K562 (cell line): ENCODE results near the gene SSBP2. TPM values are rescaled to one million over a fixed set of nuclear protein-coding genes. Genes with fewer than 3 reads are reported as not detected.

ENCODE experiments used
- ATAC-seq: fragments of 200-7000 bp; cut with Tn5 transposase; 3 replicates; pipeline ENCODE4 v1.9.1; 2020; ENCODE audit warnings: moderate library complexity
- BruUV-seq: library from RNA; stranded (reverse); fragments of 400-500 nt; replicated peaks from 2 replicates; lab custom pipeline; 2021; lab: Mats Ljungman, UMichigan
- CTCF ChIA-PET: fragments of 300-600 bp; formaldehyde crosslinking; extraction: SDS; loops from one replicate; lab custom pipeline; 2021; ENCODE audit warnings: low intra/inter-chr PET ratio; lab: Yijun Ruan, JAX
- POLR2A ChIA-PET: fragments of 300-600, 350-650 bp; sonication (Branson Sonifier 250); formaldehyde crosslinking; extraction: SDS; loops from one replicate; lab custom pipeline; 2021; ENCODE audit warnings: antibody characterized with exemption, inconsistent platforms; lab: Yijun Ruan, JAX
- DNase-seq, 4 experiments: peaks; one replicate each; pipeline versions ENCODE4 v3.0.0 to v3.0.0-alpha.2; 2011 to 2018; ENCODE audit warnings: low spot score in 3 of 4, mixed read lengths in 3 of 4; ENCODE audit errors: extremely low read depth in 1 of 4
- FAIRE-seq: peaks from 2 replicates; lab custom pipeline; 2011; peaks lifted over from hg19 to GRCh38; lab: Jason Lieb, UNC
- H2AFZ ChIP-seq: 2 replicates; pipeline ENCODE4 v1.6.0; 2011; ENCODE audit warnings: low read depth, low read length, control low read depth, inconsistent platforms
- H3K27ac ChIP-seq: fragments of 200-600 bp; 3 replicates; pipeline ENCODE4 v1.8.0; 2011; ENCODE audit warnings: low read depth, mild to moderate bottlenecking, control low read depth, inconsistent platforms, low read length, moderate library complexity, mixed read lengths; ENCODE audit errors: extremely low read depth
- H3K27me3 ChIP-seq, 2 experiments: fragments of 300-600 bp in 1 of 2; 2 replicates in 1 of 2; 3 replicates in 1 of 2; pipeline versions ENCODE4 v1.6.0 to v1.8.0; 2011; ENCODE audit warnings: inconsistent platforms in 2 of 2, low read length in 2 of 2, mild to moderate bottlenecking in 1 of 2, mixed read lengths in 1 of 2, moderate library complexity in 1 of 2; ENCODE audit not compliant: control insufficient read depth in 2 of 2, insufficient read depth in 2 of 2
- H3K36me3 ChIP-seq: fragments of 300-600 bp; 3 replicates; pipeline ENCODE4 v1.8.0; 2011; ENCODE audit warnings: mild to moderate bottlenecking, low read length, inconsistent platforms; ENCODE audit not compliant: control insufficient read depth, insufficient read depth
- H3K4me1 ChIP-seq, 2 experiments: fragments of 200-600 bp in 1 of 2; replicated peaks in 1 of 2; 2 replicates in 1 of 2; 3 replicates in 1 of 2; pipeline versions ENCODE4 v1.5.1 to v1.8.0; 2011; ENCODE audit warnings: inconsistent platforms in 2 of 2, low read length in 2 of 2, mild to moderate bottlenecking in 1 of 2, mixed read lengths in 1 of 2, moderate library complexity in 1 of 2; ENCODE audit not compliant: control insufficient read depth in 2 of 2, insufficient read depth in 2 of 2
- H3K4me2 ChIP-seq: 2 replicates; pipeline ENCODE4 v1.6.1; 2011; ENCODE audit warnings: low read length, control low read depth, inconsistent platforms, mixed read lengths; ENCODE audit not compliant: insufficient read depth
- H3K4me3 ChIP-seq: fragments of 200-600 bp; sonication (generic), shearing (Covaris generic); 2 replicates; pipeline ENCODE4 v1.5.1; 2016; ENCODE audit warnings: control low read depth, inconsistent platforms
- H3K79me2 ChIP-seq: fragments of 200-600 bp; 3 replicates; pipeline ENCODE4 v1.8.0; 2011; ENCODE audit warnings: low read length, inconsistent platforms; ENCODE audit not compliant: control insufficient read depth, insufficient read depth
- H3K9ac ChIP-seq, 2 experiments: 2 replicates each; pipeline versions ENCODE4 v1.6.0 to v1.6.1; 2011; ENCODE audit warnings: low read depth in 2 of 2, low read length in 2 of 2, control low read depth in 1 of 2, inconsistent platforms in 1 of 2, mild to moderate bottlenecking in 1 of 2, mixed read lengths in 1 of 2; ENCODE audit not compliant: insufficient read depth in 1 of 2
- H3K9me1 ChIP-seq: one replicate; pipeline ENCODE4 v1.6.0; 2011; ENCODE audit warnings: inconsistent platforms, mild to moderate bottlenecking, low read length, moderate library complexity; ENCODE audit not compliant: control insufficient read depth, insufficient read depth
- H3K9me3 ChIP-seq: replicated peaks from 2 replicates; pipeline ENCODE4 v1.5.1; 2011; ENCODE audit warnings: low read depth, low read length, inconsistent platforms; ENCODE audit not compliant: control insufficient read depth, insufficient read depth
- H4K20me1 ChIP-seq: replicated peaks from 2 replicates; pipeline ENCODE4 v1.6.1; 2011; ENCODE audit warnings: low read length, inconsistent platforms, mixed read lengths; ENCODE audit not compliant: control insufficient read depth, insufficient read depth
- HLTF ChIP-seq: fragments of 450-650 bp; IDR thresholded peaks from 2 replicates; pipeline ENCODE4 v1.6.1; 2016
- MIER1 ChIP-seq: fragments of 450-650 bp; IDR thresholded peaks from 2 replicates; pipeline ENCODE4 v1.6.1; 2016; ENCODE audit warnings: antibody characterized with exemption, mild to moderate bottlenecking, low read depth
- MITF ChIP-seq: IDR thresholded peaks from 2 replicates; pipeline ENCODE4 v1.6.1; 2014; ENCODE audit warnings: antibody characterized with exemption
- NUFIP1 ChIP-seq: fragments of 450-650 bp; IDR thresholded peaks from 2 replicates; pipeline ENCODE4 v1.6.1; 2018; ENCODE audit not compliant: partially characterized antibody
- SIN3B ChIP-seq: fragments of 450-650 bp; IDR thresholded peaks from 2 replicates; pipeline ENCODE4 v1.6.1; 2017; ENCODE audit warnings: low read depth, mild to moderate bottlenecking, moderate library complexity
- SRSF1 ChIP-seq: fragments of 200-400 bp; formaldehyde crosslinking; IDR thresholded peaks from 2 replicates; pipeline ENCODE4 v1.6.1; 2017; ENCODE audit warnings: mild to moderate bottlenecking, low read depth, low read length, moderate library complexity
- TEAD1 ChIP-seq, 2 experiments: fragments of 450-650 bp in 1 of 2; sonication (generic) in 1 of 2; formaldehyde crosslinking; IDR thresholded peaks; 2 replicates each; pipeline versions ENCODE4 v1.4.0 to v1.8.0; 2020 to 2022; ENCODE audit warnings: mild to moderate bottlenecking in 2 of 2, missing genetic modification reagents in 1 of 2
- WHSC1 ChIP-seq: IDR thresholded peaks from one replicate; pipeline ENCODE4 v1.6.1; 2012; ENCODE audit warnings: low read length, control low read depth, inconsistent platforms
- ZFP1 ChIP-seq: fragments of 450-650 bp; formaldehyde crosslinking; IDR thresholded peaks from 2 replicates; pipeline ENCODE4 v1.4.0; 2020; ENCODE audit warnings: mild to moderate bottlenecking, mixed read lengths
- ZNF609 ChIP-seq: sonication (generic); formaldehyde crosslinking; IDR thresholded peaks from 2 replicates; pipeline ENCODE4 v1.8.1; 2023; ENCODE audit warnings: missing genetic modification reagents, mild to moderate bottlenecking, borderline replicate concordance
- WGBS: fragments of 100-300 bp; shearing (Covaris generic); methylation state at CpG from one replicate; pipeline ENCODE4 v1.1.6; 2016; ENCODE audit warnings: low coverage, mixed read lengths; ENCODE audit not compliant: insufficient coverage; ENCODE audit errors: missing lambda C conversion rate; 5-methylcytosine and 5-hydroxymethylcytosine counted together
- in situ Hi-C: fragments of 300-500 bp; cut with MboI; formaldehyde crosslinking; loops from 4 replicates; pipeline ENCODE4 v1.15.0; 2018; ENCODE audit warnings: inconsistent platforms, mixed read lengths
- intact Hi-C: fragments of 100-400 bp; cut with micrococcal nuclease; formaldehyde crosslinking; loops from 2 replicates; pipeline ENCODE4 v1.14.2; 2022
- polyA plus RNA-seq, 8 experiments: library from polyadenylated mRNA; depleted of rRNA in 4 of 8; stranded (reverse) in 5 of 8; unstranded in 3 of 8; fragments of >200 nt; fragmentation: Nextera tagmentation in 2 of 8; fragmentation: Illumina TruSeq in 1 of 8; extraction: Ambion mirVana in 2 of 8; extraction: Trizol in 1 of 8; gene quantifications; 2 replicates each; pipeline versions ENCODE4 v1.2.1 to v1.2.3, GENCODE V29; 2011 to 2014; ENCODE audit warnings: inconsistent platforms in 1 of 8, missing spikeins in 1 of 8
- total RNA-seq, 7 experiments: library from RNA; depleted of rRNA in 6 of 7; stranded (reverse); fragments of >200 nt in 6 of 7; fragmentation: Illumina TruSeq in 2 of 7; extraction: Trizol in 2 of 7; gene quantifications; 2 replicates each; pipeline versions ENCODE4 v1.2.1 to v1.2.3, GENCODE V29; 2011 to 2021; ENCODE audit warnings: low replicate concordance in 1 of 7

The SSBP2 gene
- total and polyA plus RNA-seq, 9 of the 15 experiments (the other 6 are each of a cell fraction or from before 2014, with no cell fraction given), result 22.3 to 133 (median 42.1) TPM

- TF ChIP-seq ZNF609 (CRISPR knock-in tag), result no peak
Measured at GRCh38 chr5:81721049-81721448, 29.8 kb downstream of the SSBP2 start (continued).

GRCh38 chr5:81719743-81720345 lies 31.1 kb downstream of the SSBP2 start:
- Histone ChIP-seq H3K9ac (no peak overlapping the region), H3K4me2 (no peak overlapping the region), H2AFZ (no peak overlapping the region), H3K4me3 (no peak overlapping the region), H4K20me1 (no peaks in the 10 kb centered on the region), H3K4me1 (peaks cover 0 to 14% of the 10 kb centered on the region in 2 experiments; a peak in 2 of 5 replicates), H3K9me1 (no peaks in the 10 kb centered on the region), H3K79me2 (peaks cover 80% of the 10 kb centered on the region), H3K9me3 (no peaks in the 10 kb centered on the region), H3K27me3 (no peaks in the 10 kb centered on the region), H3K27ac (no peak overlapping the region), H3K36me3 (no peaks in the 10 kb centered on the region)
- intact Hi-C loops, result no loop called here
- ChIA-PET CTCF (no interaction called here), POLR2A (interaction anchor here (1.2 kb wide), 1 partner anchor 9 kb away, joined by 3 read pairs; no protein-coding TSS in a partner anchor)
- TF ChIP-seq SIN3B, result no peak
- TF ChIP-seq NUFIP1, result no peak
- no peak for TF ChIP-seq SRSF1
- TF ChIP-seq TEAD1 (CRISPR knock-in tag; IDR thresholded peaks at IDR 0.05), result no peak
- TF ChIP-seq MIER1, result no peak
- no peak for TF ChIP-seq MITF
- TF ChIP-seq HLTF, result no peak
- no peak for TF ChIP-seq ZFP1 (CRISPR knock-in tag)
- TF ChIP-seq WHSC1, result no peak
- FAIRE-seq, result no peak
- ATAC-seq, result no peak; the same call in 1 of the 3 replicates
- BruUV-seq, result no TSS peak
- in situ Hi-C loops, result no loop called here
- DNase-seq, result no peak
- 83% methylated on average over 1 of the region's 1 CpG for WGBS
